HepG2 (cell line): ENCODE data around the gene ERMAP. TPM values are rescaled to one million over a fixed set of nuclear protein-coding genes. Genes with fewer than 3 reads are reported as not detected.

Experiments used
- ATAC-seq: fragments of 200-7000 bp; cut with Tn5 transposase; 3 replicates; pipeline ENCODE4 v1.9.1; 2020; ENCODE audit warnings: mild to moderate bottlenecking, moderate library complexity
- BruUV-seq: library from RNA; stranded (reverse); fragments of 400-500 nt; replicated peaks from 2 replicates; lab custom pipeline; 2021; lab: Mats Ljungman, UMichigan
- CTCF ChIA-PET: fragments of 300-600 bp; formaldehyde crosslinking; extraction: SDS; loops from one replicate; lab custom pipeline; 2021; ENCODE audit warnings: low total read pairs, inconsistent platforms, low intra/inter-chr PET ratio; lab: Yijun Ruan, JAX
- POLR2A ChIA-PET: fragments of 350-600 bp; sonication (Branson Sonifier 250); formaldehyde crosslinking; loops from one replicate; lab custom pipeline; 2020; ENCODE audit warnings: antibody characterized with exemption, inconsistent platforms; lab: Yijun Ruan, JAX
- DNase-seq: peaks from one replicate; pipeline ENCODE4 v3.0.0-alpha.2; 2015; ENCODE audit warnings: low spot score
- FAIRE-seq: peaks from 3 replicates; lab custom pipeline; 2011; peaks lifted over from hg19 to GRCh38; lab: Jason Lieb, UNC
- H2AFZ ChIP-seq: one replicate; pipeline ENCODE4 v1.6.1; 2011; ENCODE audit warnings: low read length, inconsistent platforms
- H3K27ac ChIP-seq: fragments of 300-600 bp; 3 replicates; pipeline ENCODE4 v1.8.0; 2011; ENCODE audit warnings: mixed run types, mild to moderate bottlenecking, mixed read lengths, low read length, inconsistent platforms; ENCODE audit not compliant: insufficient read depth; ENCODE audit errors: extremely low read length
- H3K27me3 ChIP-seq, 2 experiments: fragments of 200-600 bp in 1 of 2; 2 replicates in 1 of 2; 3 replicates in 1 of 2; pipeline versions ENCODE4 v1.6.0 to v1.8.0; 2011; ENCODE audit warnings: low read length in 2 of 2, mild to moderate bottlenecking in 2 of 2, moderate library complexity in 2 of 2, inconsistent platforms in 1 of 2; ENCODE audit not compliant: insufficient read depth in 2 of 2, control insufficient read depth in 1 of 2
- H3K36me3 ChIP-seq, 2 experiments: fragments of 200-600 bp in 1 of 2; replicated peaks in 1 of 2; 2 replicates in 1 of 2; 3 replicates in 1 of 2; pipeline versions ENCODE4 v1.5.1 to v1.8.0; 2011; ENCODE audit warnings: low read length in 2 of 2, inconsistent platforms in 1 of 2; ENCODE audit not compliant: insufficient read depth in 2 of 2, control insufficient read depth in 1 of 2
- H3K4me1 ChIP-seq: 2 replicates; pipeline ENCODE4 v1.5.1; 2012; ENCODE audit warnings: low read length, inconsistent platforms; ENCODE audit not compliant: insufficient read depth
- H3K4me2 ChIP-seq: 2 replicates; pipeline ENCODE4 v1.6.0; 2011; ENCODE audit warnings: low read depth, low read length, inconsistent platforms
- H3K4me3 ChIP-seq, 3 experiments: fragments of 200-600 bp in 1 of 3; sonication (generic), shearing (Covaris generic) in 1 of 3; replicated peaks in 1 of 3; 2 replicates each; pipeline ENCODE4 v1.5.1; 2011 to 2016; ENCODE audit warnings: low read length in 3 of 3, inconsistent platforms in 2 of 3, low read depth in 2 of 3, mild to moderate bottlenecking in 2 of 3, control low read depth in 1 of 3, mixed read lengths in 1 of 3; ENCODE audit not compliant: insufficient read depth in 1 of 3
- H3K79me2 ChIP-seq: one replicate; pipeline ENCODE4 v1.6.1; 2011; ENCODE audit warnings: low read length, inconsistent platforms; ENCODE audit not compliant: insufficient read depth
- H3K9ac ChIP-seq: 2 replicates; pipeline ENCODE4 v1.6.0; 2011; ENCODE audit warnings: mild to moderate bottlenecking, low read depth, low read length, inconsistent platforms; ENCODE audit not compliant: insufficient read depth
- H3K9me3 ChIP-seq: 2 replicates; pipeline ENCODE4 v1.5.1; 2012; ENCODE audit warnings: mild to moderate bottlenecking, low read length
- H4K20me1 ChIP-seq: 2 replicates; pipeline ENCODE4 v1.6.0; 2011; ENCODE audit warnings: inconsistent platforms, mild to moderate bottlenecking, low read length, moderate library complexity; ENCODE audit not compliant: insufficient read depth
- DR1 ChIP-seq: sonication (generic); formaldehyde crosslinking; IDR thresholded peaks from 2 replicates; pipeline ENCODE4 v1.8.0; 2021; ENCODE audit warnings: mild to moderate bottlenecking, missing genetic modification reagents, inconsistent platforms
- GABPB1 ChIP-seq: IDR thresholded peaks from 2 replicates; pipeline ENCODE4 v1.6.1; 2016; ENCODE audit warnings: mild to moderate bottlenecking, missing genetic modification reagents, moderate library complexity, missing compliant biosample characterization
- HBP1 ChIP-seq: IDR thresholded peaks from 2 replicates; pipeline ENCODE4 v1.6.1; 2016; ENCODE audit warnings: low read depth, control low read depth
- NFE2L2 ChIP-seq: fragments of 150-350 bp; IDR thresholded peaks from 2 replicates; pipeline ENCODE4 v1.6.1; 2014; ENCODE audit warnings: low read length
- NR0B2 ChIP-seq: sonication (generic); formaldehyde crosslinking; IDR thresholded peaks from 2 replicates; pipeline ENCODE4 v1.4.0; 2020; ENCODE audit warnings: mild to moderate bottlenecking, missing genetic modification reagents
- REPIN1 ChIP-seq: sonication (generic); formaldehyde crosslinking; IDR thresholded peaks from 2 replicates; pipeline ENCODE4 v1.8.0; 2022; ENCODE audit warnings: missing genetic modification reagents, low read depth, mild to moderate bottlenecking, borderline replicate concordance
- SIX4 ChIP-seq: sonication (generic); formaldehyde crosslinking; IDR thresholded peaks from 2 replicates; pipeline ENCODE4 v1.4.0; 2020; ENCODE audit warnings: missing genetic modification reagents
- SMAD9 ChIP-seq: sonication (generic); formaldehyde crosslinking; IDR thresholded peaks from 2 replicates; pipeline ENCODE4 v1.5.1; 2020; ENCODE audit warnings: mild to moderate bottlenecking, missing genetic modification reagents
- SPEN ChIP-seq: sonication (generic); formaldehyde crosslinking; IDR thresholded peaks from 2 replicates; pipeline ENCODE4 v1.5.1; 2020; ENCODE audit warnings: low read depth, mild to moderate bottlenecking, missing genetic modification reagents
- ZBTB2 ChIP-seq: sonication (generic); formaldehyde crosslinking; IDR thresholded peaks from 2 replicates; pipeline ENCODE4 v1.8.0; 2022; ENCODE audit warnings: low read depth, missing genetic modification reagents
- ZKSCAN5 ChIP-seq: sonication (generic); formaldehyde crosslinking; IDR thresholded peaks from 2 replicates; pipeline ENCODE4 v1.5.1; 2020; ENCODE audit warnings: mild to moderate bottlenecking, missing genetic modification reagents
- ZNF33B ChIP-seq: sonication (generic); formaldehyde crosslinking; IDR thresholded peaks from 2 replicates; pipeline ENCODE4 v1.5.1; 2020; ENCODE audit warnings: mild to moderate bottlenecking, missing genetic modification reagents
- ZNF558 ChIP-seq: sonication (generic); formaldehyde crosslinking; IDR thresholded peaks from 2 replicates; pipeline ENCODE4 v1.9.0; 2022; ENCODE audit warnings: mild to moderate bottlenecking, missing genetic modification reagents, borderline replicate concordance
- WGBS: methylation state at CpG from one replicate; pipeline ENCODE4 v1.1.6; 2017; ENCODE audit warnings: low lambda C conversion rate; 5-methylcytosine and 5-hydroxymethylcytosine counted together
- in situ Hi-C: cut with HindIII; loops from 2 replicates; pipeline ENCODE4 v1.10.0; 2017; ENCODE audit warnings: low pct_unique_long_range_greater_than_20kb; ENCODE audit not compliant: extremely low pct_ligation_motif_present
- intact Hi-C: fragments of 100-400 bp; cut with micrococcal nuclease; formaldehyde crosslinking; loops from one replicate; pipeline ENCODE4 v1.10.0; 2022; ENCODE audit not compliant: unreplicated experiment
- polyA plus RNA-seq, 8 experiments: library from polyadenylated mRNA; depleted of rRNA in 3 of 8; stranded (reverse) in 7 of 8; unstranded in 1 of 8; fragments of >200 nt; fragmentation: Illumina TruSeq in 4 of 8; extraction: Trizol in 4 of 8; gene quantifications; 2 replicates each; pipeline versions ENCODE4 v1.2.1 to v1.2.3, GENCODE V29; 2011 to 2016; ENCODE audit warnings: low read depth in 4 of 8, missing spikeins in 1 of 8, mixed read lengths in 1 of 8; ENCODE audit not compliant: insufficient read depth in 1 of 8
- total RNA-seq, 5 experiments: library from RNA; depleted of rRNA; stranded (reverse); fragments of >200 nt; fragmentation: Illumina TruSeq; extraction: Trizol; gene quantifications; 2 replicates each; pipeline ENCODE4 v1.2.3, GENCODE V29; 2016; ENCODE audit warnings: low read depth in 1 of 5

Gene ERMAP
- total and polyA plus RNA-seq, 2 of the 13 experiments (the other 11 are each of a cell fraction or from before 2014, with no cell fraction given), result 2.2 to 4.4 TPM

GRCh38 chr1:42825036-42825851 lies 8.3 kb downstream of the ERMAP start:
- Histone ChIP-seq H3K4me3 (no peak overlapping the region), H3K36me3 (no peaks in the 10 kb centered on the region), H3K79me2 (no peaks in the 10 kb centered on the region), H3K27ac (no peak overlapping the region), H3K9ac (no peak overlapping the region), H3K27me3 (no peaks in the 10 kb centered on the region), H3K4me1 (peaks cover 28% of the 10 kb centered on the region), H3K4me2 (no peak overlapping the region), H3K9me3 (no peaks in the 10 kb centered on the region), H4K20me1 (no peaks in the 10 kb centered on the region), H2AFZ (no peak overlapping the region)
- in situ Hi-C loops, result no loop called here
- ChIA-PET POLR2A (interaction anchor here (1.4 kb wide), 1 partner anchor 21 kb away, joined by 11 read pairs; the partner anchor contains the start of gene ZNF691), CTCF (no interaction called here)
- no TSS peak for BruUV-seq
- TF ChIP-seq SIX4 (CRISPR knock-in tag) (no peak), DR1 (CRISPR knock-in tag) (no peak), ZNF33B (no peak), HBP1 (no peak), REPIN1 (CRISPR knock-in tag) (no peak), GABPB1 (CRISPR knock-in tag) (no peak), NR0B2 (no peak), SPEN (no peak), ZKSCAN5 (no peak), SMAD9 (CRISPR knock-in tag) (no peak), ZBTB2 (CRISPR knock-in tag) (no peak), ZNF558 (no peak), NFE2L2 (no peak)
- no peak for DNase-seq
- intact Hi-C loops, result no loop called here
- 94% methylated on average over 9 of the region's 10 CpGs for WGBS
- ATAC-seq, result no peak
- FAIRE-seq, result no peak
